H9 (cell line): ENCODE measurements around the gene MISP. TPM values are rescaled to one million over a fixed set of nuclear protein-coding genes. Genes with fewer than 3 reads are reported as not detected.

Experiments used
- DNase-seq: peaks from one replicate; pipeline ENCODE4 v3.0.0-alpha.2; 2017
- H2AFZ ChIP-seq: one replicate; pipeline ENCODE4 v1.6.1; 2013; ENCODE audit warnings: mild to moderate bottlenecking, low read length, control low read depth, moderate library complexity
- H2AK5ac ChIP-seq: 2 replicates; pipeline ENCODE4 v1.6.1; 2013; ENCODE audit warnings: low read length, control low read depth, mixed read lengths; ENCODE audit not compliant: insufficient read length
- H2BK120ac ChIP-seq: one replicate; pipeline ENCODE4 v1.6.1; 2013; ENCODE audit warnings: low read depth, mild to moderate bottlenecking, low read length, control low read depth, inconsistent platforms; ENCODE audit not compliant: poor library complexity, severe bottlenecking
- H2BK12ac ChIP-seq: 2 replicates; pipeline ENCODE4 v1.6.1; 2013; ENCODE audit warnings: low read length, control low read depth, mixed read lengths, low read depth; ENCODE audit not compliant: insufficient read length
- H2BK15ac ChIP-seq: 2 replicates; pipeline ENCODE4 v1.6.1; 2013; ENCODE audit warnings: low read depth, low read length, control low read depth
- H2BK20ac ChIP-seq: one replicate; pipeline ENCODE4 v1.6.1; 2013; ENCODE audit warnings: low read depth, mild to moderate bottlenecking, low read length, control low read depth, inconsistent platforms; ENCODE audit not compliant: poor library complexity, severe bottlenecking
- H2BK5ac ChIP-seq: 2 replicates; pipeline ENCODE4 v1.6.1; 2013; ENCODE audit warnings: low read length, control low read depth, mixed read lengths; ENCODE audit not compliant: insufficient read length
- H3K14ac ChIP-seq: 2 replicates; pipeline ENCODE4 v1.6.1; 2013; ENCODE audit warnings: low read length, control low read depth; ENCODE audit not compliant: insufficient read depth
- H3K18ac ChIP-seq: 2 replicates; pipeline ENCODE4 v1.6.1; 2013; ENCODE audit warnings: low read depth, mild to moderate bottlenecking, mixed read lengths, low read length, control low read depth; ENCODE audit not compliant: insufficient read length
- H3K23ac ChIP-seq: 2 replicates; pipeline ENCODE4 v1.6.1; 2013; ENCODE audit warnings: low read length, control low read depth, mixed read lengths, low read depth; ENCODE audit not compliant: insufficient read length
- H3K23me2 ChIP-seq: 2 replicates; pipeline ENCODE4 v1.6.1; 2013; ENCODE audit warnings: low read depth, mild to moderate bottlenecking, mixed read lengths, low read length, control low read depth; ENCODE audit not compliant: insufficient read length, poor library complexity, severe bottlenecking
- H3K27ac ChIP-seq: 2 replicates; pipeline ENCODE4 v1.5.1; 2013; ENCODE audit warnings: low read length, control low read depth, mixed read lengths, low read depth; ENCODE audit not compliant: insufficient read length
- H3K27me3 ChIP-seq: 2 replicates; pipeline ENCODE4 v1.6.1; 2013; ENCODE audit warnings: low read length, control low read depth, inconsistent platforms; ENCODE audit not compliant: insufficient read depth
- H3K4ac ChIP-seq: 2 replicates; pipeline ENCODE4 v1.6.1; 2013; ENCODE audit warnings: low read depth, mild to moderate bottlenecking, control low read depth, inconsistent platforms, low read length, moderate library complexity
- H3K4me1 ChIP-seq: 2 replicates; pipeline ENCODE4 v1.6.1; 2013; ENCODE audit warnings: low read length, control low read depth, inconsistent platforms; ENCODE audit not compliant: insufficient read depth
- H3K4me2 ChIP-seq: 2 replicates; pipeline ENCODE4 v1.6.1; 2013; ENCODE audit warnings: low read length, control low read depth, mixed read lengths; ENCODE audit not compliant: insufficient read length, insufficient read depth
- H3K56ac ChIP-seq: 2 replicates; pipeline ENCODE4 v1.6.1; 2013; ENCODE audit warnings: low read depth, mild to moderate bottlenecking, mixed read lengths, low read length, control low read depth; ENCODE audit not compliant: insufficient read length
- H3K79me1 ChIP-seq: 2 replicates; pipeline ENCODE4 v1.6.1; 2013; ENCODE audit warnings: low read depth, mild to moderate bottlenecking, moderate library complexity, low read length, control low read depth, inconsistent platforms; ENCODE audit not compliant: insufficient read depth, poor library complexity, severe bottlenecking
- H3K79me2 ChIP-seq: 2 replicates; pipeline ENCODE4 v1.6.1; 2013; ENCODE audit warnings: low read length, control low read depth, inconsistent platforms; ENCODE audit not compliant: insufficient read depth
- H3K9ac ChIP-seq: 2 replicates; pipeline ENCODE4 v1.6.1; 2013; ENCODE audit warnings: low read length, control low read depth, mixed read lengths; ENCODE audit not compliant: insufficient read length; ENCODE audit errors: extremely low read depth
- H3K9me3 ChIP-seq: one replicate; pipeline ENCODE4 v1.6.1; 2013; ENCODE audit warnings: low read depth, low read length, inconsistent platforms; ENCODE audit not compliant: control insufficient read depth
- H3T11ph ChIP-seq: one replicate; pipeline ENCODE4 v1.6.1; 2013; ENCODE audit warnings: mild to moderate bottlenecking, low read length, control low read depth, inconsistent platforms
- H4K20me1 ChIP-seq: one replicate; pipeline ENCODE4 v1.6.1; 2013; ENCODE audit not compliant: control insufficient read depth, insufficient read length, insufficient read depth
- H4K5ac ChIP-seq: 2 replicates; pipeline ENCODE4 v1.6.1; 2013; ENCODE audit warnings: low read depth, mild to moderate bottlenecking, mixed read lengths, low read length, control low read depth; ENCODE audit not compliant: insufficient read length
- H4K8ac ChIP-seq: replicated peaks from 2 replicates; pipeline ENCODE4 v1.6.1; 2013; ENCODE audit warnings: low read length, control low read depth, mixed read lengths, low read depth; ENCODE audit not compliant: insufficient read length
- H4K91ac ChIP-seq: 2 replicates; pipeline ENCODE4 v1.6.1; 2013; ENCODE audit warnings: low read depth, mild to moderate bottlenecking, moderate library complexity, mixed read lengths, low read length, control low read depth; ENCODE audit not compliant: insufficient read length
- H3K27ac Mint-ChIP-seq, 3 experiments: 2 replicates in 2 of 3; 3 replicates in 1 of 3; pipeline ENCODE4 v1.8.0; 2020 to 2021; ENCODE audit warnings: mixed read lengths in 3 of 3, mild to moderate bottlenecking in 1 of 3, moderate library complexity in 1 of 3
- H3K27me3 Mint-ChIP-seq: 2 replicates; pipeline ENCODE4 v1.8.0; 2021; ENCODE audit warnings: low read depth, mild to moderate bottlenecking, moderate library complexity, mixed read lengths
- H3K36me3 Mint-ChIP-seq, 3 experiments: 2 replicates in 2 of 3; 3 replicates in 1 of 3; pipeline ENCODE4 v1.8.0; 2020 to 2021; ENCODE audit warnings: low read depth in 3 of 3, mixed read lengths in 3 of 3; ENCODE audit not compliant: insufficient read depth in 1 of 3
- H3K4me1 Mint-ChIP-seq, 2 experiments: 2 replicates each; pipeline ENCODE4 v1.8.0; 2020; ENCODE audit warnings: mixed read lengths in 2 of 2
- H3K4me3 Mint-ChIP-seq, 2 experiments: 2 replicates in 1 of 2; 3 replicates in 1 of 2; pipeline ENCODE4 v1.8.0; 2020 to 2021; ENCODE audit warnings: mild to moderate bottlenecking in 2 of 2, mixed read lengths in 2 of 2, moderate library complexity in 1 of 2
- H3K9me3 Mint-ChIP-seq, 2 experiments: 2 replicates in 1 of 2; 3 replicates in 1 of 2; pipeline ENCODE4 v1.8.0; 2020; ENCODE audit warnings: mild to moderate bottlenecking in 2 of 2, mixed read lengths in 2 of 2, moderate library complexity in 1 of 2
- CTCF ChIP-seq: fragments of 200-600 bp; sonication (generic); conservative IDR thresholded peaks from 3 replicates; pipeline ENCODE4 v1.8.0; 2021; ENCODE audit warnings: antibody characterized with exemption, mild to moderate bottlenecking
- WGBS: extraction: QIAGEN DNeasy Blood & Tissue Kit; methylation state at CpG from one replicate; pipeline ENCODE4 v1.1.7; 2013; ENCODE audit warnings: missing lambda C conversion rate, low lambda C conversion rate, mixed read lengths; ENCODE audit not compliant: insufficient read length; ENCODE audit errors: extremely low coverage; 5-methylcytosine and 5-hydroxymethylcytosine counted together
- total RNA-seq: library from RNA; stranded (reverse); gene quantifications from 2 replicates; pipeline ENCODE4 v1.2.1, GENCODE V29; 2021

Gene MISP
- total RNA-seq, 1 experiment from 2014 or later: 0.44 TPM

GRCh38 chr19:737591-738093, 13.3 kb upstream of the MISP start:
- no CpG with 5 or more reads among the region's 22 CpGs for WGBS
- no peak overlapping the region for H2BK15ac ChIP-seq
- no peaks in the 10 kb centered on the region for H4K20me1 ChIP-seq

More at GRCh38 chr19:737591-738093, 13.3 kb upstream of the MISP start:
- H2BK12ac ChIP-seq: no peak overlapping the region
- Mint-ChIP-seq H3K36me3 (no peaks in the 10 kb centered on the region; a peak in 2 of 7 replicates), H3K9me3 (no peaks in the 10 kb centered on the region), H3K4me1 (peaks cover 0 to 4% of the 10 kb centered on the region in 2 experiments; a peak in 2 of 4 replicates), H3K27me3 (peaks cover 4% of the 10 kb centered on the region), H3K27ac (no peak overlapping the region), H3K4me3 (no peak overlapping the region)
- no peak overlapping the region for H3K27ac ChIP-seq
- H3K56ac ChIP-seq: no peak overlapping the region
- DNase-seq: peak; percentile 81
- H2AK5ac ChIP-seq: no peak overlapping the region
- no peaks in the 10 kb centered on the region for H3K23me2 ChIP-seq
- H3K9me3 ChIP-seq: no peaks in the 10 kb centered on the region
- peak; percentile 76 for TF ChIP-seq CTCF
- H3K4me1 ChIP-seq: no peaks in the 10 kb centered on the region
- no peak overlapping the region for H4K5ac ChIP-seq
- H3K23ac ChIP-seq: no peak overlapping the region
- no peak overlapping the region for H2AFZ ChIP-seq
- H3K79me2 ChIP-seq: no peaks in the 10 kb centered on the region
- H3K27me3 ChIP-seq: no peaks in the 10 kb centered on the region
- no peak overlapping the region for H3K18ac ChIP-seq
- no peak overlapping the region for H3T11ph ChIP-seq
- no peaks in the 10 kb centered on the region for H3K79me1 ChIP-seq
- no peak overlapping the region for H3K4me2 ChIP-seq
- no peak overlapping the region for H2BK120ac ChIP-seq
- H3K14ac ChIP-seq: no peak overlapping the region; the same call in 1 of the 2 replicates
- H2BK5ac ChIP-seq: no peak overlapping the region
- no peak overlapping the region for H4K91ac ChIP-seq
- no peak overlapping the region for H2BK20ac ChIP-seq
- no peak overlapping the region for H4K8ac ChIP-seq
- no peak overlapping the region for H3K4ac ChIP-seq
- no peak overlapping the region for H3K9ac ChIP-seq
